GM03348 (cell line): ENCODE data around the gene BRSK2.

Experiments used
- DNase-seq: peaks from one replicate; pipeline ENCODE4 v3.0.0; 2012; ENCODE audit warnings: low spot score

Gene BRSK2

GRCh38 chr11:1468473-1469066 lies 78.8 kb downstream of the BRSK2 start:
- DNase-seq: no peak

- DNase-seq: no peak
Observed at GRCh38 chr11:1469287-1469910, 79.7 kb downstream of the BRSK2 start.

GRCh38 chr11:1469911-1470680 lies 80.4 kb downstream of the BRSK2 start:
- no peak for DNase-seq

GRCh38 chr11:1470681-1471611 lies 81.2 kb downstream of the BRSK2 start:
- no peak for DNase-seq

GRCh38 chr11:1471736-1472135 lies 82.0 kb downstream of the BRSK2 start:
- no peak for DNase-seq

- DNase-seq: no peak
Observed at GRCh38 chr11:1472180-1473005, 82.7 kb downstream of the BRSK2 start.

GRCh38 chr11:1473011-1473628 lies 83.4 kb downstream of the BRSK2 start:
- no peak for DNase-seq

- no peak for DNase-seq
Observed at GRCh38 chr11:1473786-1474185, 84.1 kb downstream of the BRSK2 start.

GRCh38 chr11:1475841-1476240 lies 86.1 kb downstream of the BRSK2 start:
- DNase-seq: no peak

GRCh38 chr11:1476940-1477736 lies 87.4 kb downstream of the BRSK2 start:
- DNase-seq: no peak

GRCh38 chr11:1478011-1478410 lies 88.3 kb downstream of the BRSK2 start:
- no peak for DNase-seq

- no peak for DNase-seq
Observed at GRCh38 chr11:1478544-1478943, 88.8 kb downstream of the BRSK2 start.

- no peak for DNase-seq
Observed at GRCh38 chr11:1479006-1479677, 89.4 kb downstream of the BRSK2 start.

GRCh38 chr11:1479678-1480118 lies 90.0 kb downstream of the BRSK2 start:
- no peak for DNase-seq

- DNase-seq: no peak
Observed at GRCh38 chr11:1480191-1480554, 90.4 kb downstream of the BRSK2 start.

- no peak for DNase-seq
Observed at GRCh38 chr11:1480555-1481482, 91.1 kb downstream of the BRSK2 start.

- no peak for DNase-seq
Observed at GRCh38 chr11:1481483-1481825, 91.7 kb downstream of the BRSK2 start.

- no peak for DNase-seq
Observed at GRCh38 chr11:1481861-1482441, 92.2 kb downstream of the BRSK2 start.
